ENCODE measurements around the gene PBX3.

Gene PBX3

GRCh38 chr9:125994066-125994943, 247.1 kb downstream of the PBX3 start:
- no peaks in the 10 kb centered on the region for H3K4me1 ChIP-seq (ENCODE audit: insufficient read depth, low read length)
- no peaks in the 10 kb centered on the region for H3K27me3 ChIP-seq (ENCODE audit: insufficient read depth, low read length)
- H3K27ac ChIP-seq (ENCODE audit: low read length), result no peak overlapping the region
- H3K36me3 ChIP-seq (ENCODE audit: insufficient read depth, low read depth, low read length), result no peaks in the 10 kb centered on the region
- no peak overlapping the region for H3K9ac ChIP-seq (ENCODE audit: low read depth, low read length)
- H3K4me3 ChIP-seq (ENCODE audit: low read length), result no peak overlapping the region
- H3K9me3 ChIP-seq (ENCODE audit: insufficient read depth, low read depth, low read length), result no peaks in the 10 kb centered on the region

- H3K27me3 ChIP-seq (ENCODE audit: insufficient read depth, low read length), result no peaks in the 10 kb centered on the region
- no peak overlapping the region for H3K4me3 ChIP-seq (ENCODE audit: low read length)
- no peak overlapping the region for H3K9ac ChIP-seq (ENCODE audit: low read depth, low read length)
- H3K27ac ChIP-seq (ENCODE audit: low read length), result no peak overlapping the region
- no peaks in the 10 kb centered on the region for H3K9me3 ChIP-seq (ENCODE audit: insufficient read depth, low read depth, low read length)
- no peaks in the 10 kb centered on the region for H3K36me3 ChIP-seq (ENCODE audit: insufficient read depth, low read depth, low read length)
- H3K4me1 ChIP-seq (ENCODE audit: insufficient read depth, low read length), result no peaks in the 10 kb centered on the region
Observed at GRCh38 chr9:125995006-125995405, 247.8 kb downstream of the PBX3 start.

- Histone ChIP-seq H3K9me3 (ENCODE audit: insufficient read depth, low read depth, low read length) (no peaks in the 10 kb centered on the region), H3K4me1 (ENCODE audit: insufficient read depth, low read length) (no peaks in the 10 kb centered on the region), H3K36me3 (ENCODE audit: insufficient read depth, low read depth, low read length) (no peaks in the 10 kb centered on the region), H3K4me3 (ENCODE audit: low read length) (no peak overlapping the region), H3K27me3 (ENCODE audit: insufficient read depth, low read length) (no peaks in the 10 kb centered on the region), H3K9ac (ENCODE audit: low read depth, low read length) (no peak overlapping the region), H3K27ac (ENCODE audit: low read length) (no peak overlapping the region)
Observed at GRCh38 chr9:125995706-125996105, 248.5 kb downstream of the PBX3 start.

- H3K4me3 ChIP-seq (ENCODE audit: low read length), result no peak overlapping the region
- H3K27me3 ChIP-seq (ENCODE audit: insufficient read depth, low read length), result no peaks in the 10 kb centered on the region
- H3K27ac ChIP-seq (ENCODE audit: low read length), result no peak overlapping the region
- no peaks in the 10 kb centered on the region for H3K36me3 ChIP-seq (ENCODE audit: insufficient read depth, low read depth, low read length)
- H3K9me3 ChIP-seq (ENCODE audit: insufficient read depth, low read depth, low read length), result no peaks in the 10 kb centered on the region
- no peaks in the 10 kb centered on the region; the same call in 1 of the 2 replicates for H3K4me1 ChIP-seq (ENCODE audit: insufficient read depth, low read length)
- no peak overlapping the region for H3K9ac ChIP-seq (ENCODE audit: low read depth, low read length)
Observed at GRCh38 chr9:125996791-125997190, 249.6 kb downstream of the PBX3 start.

GRCh38 chr9:125997196-125997823, 250.1 kb downstream of the PBX3 start:
- H3K4me3 ChIP-seq (ENCODE audit: low read length), result no peak overlapping the region
- no peaks in the 10 kb centered on the region for H3K27me3 ChIP-seq (ENCODE audit: insufficient read depth, low read length)
- H3K9ac ChIP-seq (ENCODE audit: low read depth, low read length), result no peak overlapping the region
- H3K9me3 ChIP-seq (ENCODE audit: insufficient read depth, low read depth, low read length), result no peaks in the 10 kb centered on the region
- no peak overlapping the region for H3K27ac ChIP-seq (ENCODE audit: low read length)
- no peaks in the 10 kb centered on the region for H3K36me3 ChIP-seq (ENCODE audit: insufficient read depth, low read depth, low read length)
- no peaks in the 10 kb centered on the region; the same call in 1 of the 2 replicates for H3K4me1 ChIP-seq (ENCODE audit: insufficient read depth, low read length)

- Histone ChIP-seq H3K4me3 (ENCODE audit: low read length) (no peak overlapping the region), H3K36me3 (ENCODE audit: insufficient read depth, low read depth, low read length) (no peaks in the 10 kb centered on the region), H3K9ac (ENCODE audit: low read depth, low read length) (no peak overlapping the region), H3K27ac (ENCODE audit: low read length) (no peak overlapping the region), H3K9me3 (ENCODE audit: insufficient read depth, low read depth, low read length) (no peaks in the 10 kb centered on the region), H3K4me1 (ENCODE audit: insufficient read depth, low read length) (no peaks in the 10 kb centered on the region; the same call in 1 of the 2 replicates), H3K27me3 (ENCODE audit: insufficient read depth, low read length) (no peaks in the 10 kb centered on the region)
Observed at GRCh38 chr9:125998837-125999503, 251.8 kb downstream of the PBX3 start.

GRCh38 chr9:125999504-125999881, 252.3 kb downstream of the PBX3 start:
- Histone ChIP-seq H3K36me3 (ENCODE audit: insufficient read depth, low read depth, low read length) (no peaks in the 10 kb centered on the region), H3K9ac (ENCODE audit: low read depth, low read length) (no peak overlapping the region), H3K4me3 (ENCODE audit: low read length) (no peak overlapping the region), H3K9me3 (ENCODE audit: insufficient read depth, low read depth, low read length) (no peaks in the 10 kb centered on the region), H3K4me1 (ENCODE audit: insufficient read depth, low read length) (no peaks in the 10 kb centered on the region; the same call in 1 of the 2 replicates), H3K27me3 (ENCODE audit: insufficient read depth, low read length) (no peaks in the 10 kb centered on the region), H3K27ac (ENCODE audit: low read length) (no peak overlapping the region)

GRCh38 chr9:126000256-126000655, 253.1 kb downstream of the PBX3 start:
- H3K27me3 ChIP-seq (ENCODE audit: insufficient read depth, low read length), result no peaks in the 10 kb centered on the region
- H3K4me3 ChIP-seq (ENCODE audit: low read length), result no peak overlapping the region
- H3K36me3 ChIP-seq (ENCODE audit: insufficient read depth, low read depth, low read length), result no peaks in the 10 kb centered on the region
- no peak overlapping the region for H3K9ac ChIP-seq (ENCODE audit: low read depth, low read length)
- no peaks in the 10 kb centered on the region for H3K9me3 ChIP-seq (ENCODE audit: insufficient read depth, low read depth, low read length)
- H3K4me1 ChIP-seq (ENCODE audit: insufficient read depth, low read length), result no peaks in the 10 kb centered on the region; the same call in 1 of the 2 replicates
- H3K27ac ChIP-seq (ENCODE audit: low read length), result no peak overlapping the region

GRCh38 chr9:126000731-126001580, 253.8 kb downstream of the PBX3 start:
- Histone ChIP-seq H3K9me3 (ENCODE audit: insufficient read depth, low read depth, low read length) (no peaks in the 10 kb centered on the region), H3K9ac (ENCODE audit: low read depth, low read length) (no peak overlapping the region), H3K27ac (ENCODE audit: low read length) (no peak overlapping the region), H3K4me1 (ENCODE audit: insufficient read depth, low read length) (no peaks in the 10 kb centered on the region; the same call in 1 of the 2 replicates), H3K4me3 (ENCODE audit: low read length) (no peak overlapping the region), H3K27me3 (ENCODE audit: insufficient read depth, low read length) (no peaks in the 10 kb centered on the region), H3K36me3 (ENCODE audit: insufficient read depth, low read depth, low read length) (no peaks in the 10 kb centered on the region)

- no peak overlapping the region for H3K4me3 ChIP-seq (ENCODE audit: low read length)
- no peaks in the 10 kb centered on the region for H3K27me3 ChIP-seq (ENCODE audit: insufficient read depth, low read length)
- no peak overlapping the region for H3K27ac ChIP-seq (ENCODE audit: low read length)
- H3K4me1 ChIP-seq (ENCODE audit: insufficient read depth, low read length), result no peaks in the 10 kb centered on the region; the same call in 1 of the 2 replicates
- no peaks in the 10 kb centered on the region for H3K9me3 ChIP-seq (ENCODE audit: insufficient read depth, low read depth, low read length)
- H3K36me3 ChIP-seq (ENCODE audit: insufficient read depth, low read depth, low read length), result no peaks in the 10 kb centered on the region
- H3K9ac ChIP-seq (ENCODE audit: low read depth, low read length), result no peak overlapping the region
Observed at GRCh38 chr9:126001581-126002225, 254.5 kb downstream of the PBX3 start.

Data from iPS-20b (cell line).